ENCODE measurements around the gene CATSPER1.

The CATSPER1 gene

DNA sequence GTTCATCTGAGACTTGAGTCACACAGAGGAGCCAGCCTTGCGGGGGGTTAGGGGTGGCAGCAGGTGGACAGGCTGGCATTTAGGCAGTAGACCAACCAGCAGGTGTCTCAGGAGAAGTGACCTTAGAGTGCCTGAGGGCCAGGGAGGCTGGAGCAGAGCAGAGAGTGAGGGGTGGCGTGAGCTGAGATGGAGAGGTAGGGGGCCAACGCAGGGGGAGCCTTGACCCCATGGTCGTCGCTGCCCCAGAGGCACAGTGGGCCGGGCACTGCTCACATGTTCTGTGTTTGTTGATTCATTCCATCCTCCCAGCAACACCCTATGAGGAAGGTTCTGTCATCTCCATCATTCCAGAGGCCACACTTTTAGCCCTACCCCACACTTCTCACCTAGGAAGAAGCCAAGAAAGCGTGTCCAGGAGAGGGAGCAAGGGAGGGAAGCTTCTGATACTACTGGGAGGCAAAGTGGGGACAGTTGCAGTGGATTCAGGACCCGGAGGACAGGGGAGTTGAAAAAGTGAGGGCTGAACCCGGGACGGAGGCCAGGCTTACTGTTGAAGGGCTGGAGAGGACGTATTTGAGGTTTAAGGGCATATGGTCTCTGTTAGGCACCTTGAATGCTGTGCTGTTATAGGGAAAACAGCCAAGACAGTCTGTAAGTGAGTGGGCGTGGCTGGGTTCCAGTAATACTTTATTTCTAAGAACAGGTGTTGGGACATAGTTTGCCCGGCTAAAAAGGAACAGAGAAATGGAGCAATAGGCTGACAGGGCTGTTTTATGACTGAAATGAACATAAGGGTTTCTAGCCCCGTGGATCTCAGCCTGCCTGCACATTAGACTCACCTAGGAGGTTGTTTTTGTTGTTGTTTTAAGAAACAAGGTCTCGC, 57.4 kb downstream of the CATSPER1 start:
- no peak for DNase-seq (ENCODE audit: low read depth in 2 of 2)

- no peak for DNase-seq (ENCODE audit: low read depth in 2 of 2)
Measured at GRCh38 chr11:65967329-65967934, 58.8 kb downstream of the CATSPER1 start.
